ENCODE measurements around the gene LMAN2. TPM values are rescaled to one million over a fixed set of nuclear protein-coding genes. Genes with fewer than 3 reads are reported as not detected.

The LMAN2 gene
- total RNA-seq, 1 experiment from 2014 or later: 128 TPM

DNA sequence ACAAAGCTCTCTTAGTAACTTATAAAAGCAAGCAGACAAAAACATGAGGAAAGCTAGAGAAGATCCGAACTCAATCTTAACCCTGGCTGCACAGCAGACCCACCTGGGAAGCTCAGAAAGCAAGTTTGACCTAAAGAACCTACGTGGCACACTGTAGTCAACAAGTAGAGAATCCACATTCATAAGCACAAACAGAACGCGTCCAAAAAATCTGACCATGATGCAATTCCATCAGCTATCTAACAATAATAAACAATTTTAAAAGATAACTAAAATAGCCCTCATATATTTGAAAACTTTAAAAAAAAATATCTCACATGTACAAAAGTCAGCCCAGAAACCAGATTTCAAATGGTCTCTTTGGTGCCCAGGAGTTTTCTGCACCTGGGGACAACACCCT lies 4.6 kb downstream of the LMAN2 start (continued):
- no peak for TF ChIP-seq JUND (IDR thresholded peaks at IDR 0.05)
- TF ChIP-seq ELF1 (IDR thresholded peaks at IDR 0.05; ENCODE audit: borderline replicate concordance, low read depth): no peak
- TF ChIP-seq, protein P1, sequence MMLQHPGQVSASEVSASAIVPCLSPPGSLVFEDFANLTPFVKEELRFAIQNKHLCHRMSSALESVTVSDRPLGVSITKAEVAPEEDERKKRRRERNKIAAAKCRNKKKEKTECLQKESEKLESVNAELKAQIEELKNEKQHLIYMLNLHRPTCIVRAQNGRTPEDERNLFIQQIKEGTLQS (IDR thresholded peaks at IDR 0.05): no peak
- TF ChIP-seq, protein P2, sequence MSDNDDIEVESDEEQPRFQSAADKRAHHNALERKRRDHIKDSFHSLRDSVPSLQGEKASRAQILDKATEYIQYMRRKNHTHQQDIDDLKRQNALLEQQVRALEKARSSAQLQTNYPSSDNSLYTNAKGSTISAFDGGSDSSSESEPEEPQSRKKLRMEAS (IDR thresholded peaks at IDR 0.05): no peak
- no peak for TF ChIP-seq SIN3A (IDR thresholded peaks at IDR 0.05; ENCODE audit: low read depth)
- no peak for TF ChIP-seq RAD21 (IDR thresholded peaks at IDR 0.05; ENCODE audit: low read depth)

DNA sequence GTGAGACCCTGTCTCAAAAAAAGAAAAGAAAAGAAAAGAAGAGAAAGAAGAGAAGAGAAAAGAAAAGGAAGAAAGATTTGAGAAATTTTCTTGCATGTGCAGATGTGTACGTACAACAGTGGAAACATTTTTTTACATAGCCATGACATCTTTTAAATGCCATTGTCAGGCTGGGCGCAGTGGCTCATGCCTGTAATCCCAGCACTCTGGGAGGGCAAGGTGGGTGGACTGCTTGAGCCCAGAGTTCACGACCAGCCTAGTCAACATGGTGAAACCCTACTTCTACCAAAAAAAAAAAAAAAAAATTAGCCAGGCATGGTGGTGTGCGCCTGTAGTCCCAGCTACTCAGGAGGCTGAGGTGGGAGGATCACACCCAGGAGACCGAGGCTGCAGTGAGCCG lies 6.6 kb downstream of the LMAN2 start:
- Histone ChIP-seq H3K9ac (ENCODE audit: low read length) (no peak overlapping the region), H3K79me2 (ENCODE audit: insufficient read depth, low read length) (peaks cover 86% of the 10 kb centered on the region), H3K9me2 (ENCODE audit: insufficient read depth) (no peaks in the 10 kb centered on the region), H4K20me1 (ENCODE audit: insufficient read depth) (peaks cover 3% of the 10 kb centered on the region; the same call in 1 of the 2 replicates), H3K4me3 (replicated peaks in 1 of 2; ENCODE audit: low read depth in 1 of 2, low read length in 2 of 2) (no peak overlapping the region), H3K4me2 (ENCODE audit: low read length) (no peak overlapping the region), H3K27ac (ENCODE audit: low read depth, low read length) (no peak overlapping the region), H3K4me1 (ENCODE audit: control insufficient read depth in 1 of 2, insufficient read depth in 2 of 2, low read length in 2 of 2) (peaks cover under 1 to 3% of the 10 kb centered on the region in 2 experiments; a peak in 2 of 4 replicates), H3K9me3 (ENCODE audit: control insufficient read depth in 1 of 2, insufficient read depth in 1 of 2, low read depth in 1 of 2, low read length in 2 of 2) (no peaks in the 10 kb centered on the region), H3K27me3 (ENCODE audit: insufficient read depth, low read length) (no peaks in the 10 kb centered on the region), H2AFZ (ENCODE audit: low read depth, low read length, poor library complexity, severe bottlenecking) (no peak overlapping the region), H3K36me3 (ENCODE audit: control insufficient read depth in 1 of 2, insufficient read depth in 2 of 2, low read length in 2 of 2) (peaks cover 9 to 13% of the 10 kb centered on the region in 2 experiments; a peak in 3 of 4 replicates)
- TF ChIP-seq ZNF274 (IDR thresholded peaks at IDR 0.05; ENCODE audit: low read depth, low read length) (no peak), FOSL1 (IDR thresholded peaks at IDR 0.05; ENCODE audit: low read depth) (no peak), POLR2AphosphoS5 (IDR thresholded peaks at IDR 0.05; ENCODE audit: low read depth, low read length) (no peak), EGR1 (IDR thresholded peaks at IDR 0.05; ENCODE audit: low read depth) (no peak), SP1 (IDR thresholded peaks at IDR 0.05; ENCODE audit: low read depth) (no peak), TCF7L2 (IDR thresholded peaks at IDR 0.05; ENCODE audit: borderline replicate concordance, extremely low read depth, insufficient read depth, insufficient read length) (no peak), YY1 (IDR thresholded peaks at IDR 0.05; ENCODE audit: extremely low read depth, insufficient replicate concordance, low read depth, low read length) (no peak), EZH2 (IDR thresholded peaks at IDR 0.05) (no peak), ZFX (IDR thresholded peaks at IDR 0.05) (no peak), POLR2A (IDR thresholded peaks at IDR 0.05; ENCODE audit: borderline replicate concordance, extremely low read depth, insufficient read depth, insufficient read length) (no peak), JUND (IDR thresholded peaks at IDR 0.05) (no peak), CBX3 (IDR thresholded peaks at IDR 0.05; ENCODE audit: low read depth) (no peak), ELF1 (IDR thresholded peaks at IDR 0.05; ENCODE audit: borderline replicate concordance, low read depth) (no peak), CEBPB (IDR thresholded peaks at IDR 0.05; ENCODE audit: low read depth) (no peak), EZH2phosphoT487 (IDR thresholded peaks at IDR 0.05; ENCODE audit: borderline replicate concordance) (no peak)
- TF ChIP-seq, protein P2 (IDR thresholded peaks at IDR 0.05): no peak
- TF ChIP-seq, protein P3, sequence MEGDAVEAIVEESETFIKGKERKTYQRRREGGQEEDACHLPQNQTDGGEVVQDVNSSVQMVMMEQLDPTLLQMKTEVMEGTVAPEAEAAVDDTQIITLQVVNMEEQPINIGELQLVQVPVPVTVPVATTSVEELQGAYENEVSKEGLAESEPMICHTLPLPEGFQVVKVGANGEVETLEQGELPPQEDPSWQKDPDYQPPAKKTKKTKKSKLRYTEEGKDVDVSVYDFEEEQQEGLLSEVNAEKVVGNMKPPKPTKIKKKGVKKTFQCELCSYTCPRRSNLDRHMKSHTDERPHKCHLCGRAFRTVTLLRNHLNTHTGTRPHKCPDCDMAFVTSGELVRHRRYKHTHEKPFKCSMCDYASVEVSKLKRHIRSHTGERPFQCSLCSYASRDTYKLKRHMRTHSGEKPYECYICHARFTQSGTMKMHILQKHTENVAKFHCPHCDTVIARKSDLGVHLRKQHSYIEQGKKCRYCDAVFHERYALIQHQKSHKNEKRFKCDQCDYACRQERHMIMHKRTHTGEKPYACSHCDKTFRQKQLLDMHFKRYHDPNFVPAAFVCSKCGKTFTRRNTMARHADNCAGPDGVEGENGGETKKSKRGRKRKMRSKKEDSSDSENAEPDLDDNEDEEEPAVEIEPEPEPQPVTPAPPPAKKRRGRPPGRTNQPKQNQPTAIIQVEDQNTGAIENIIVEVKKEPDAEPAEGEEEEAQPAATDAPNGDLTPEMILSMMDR (IDR thresholded peaks at IDR 0.05 in 2 of 3, conservative IDR thresholded peaks at IDR 0.05 in 1 of 3; ENCODE audit: borderline replicate concordance in 1 of 3, insufficient read depth in 1 of 3, low read depth in 2 of 3, low read length in 2 of 3): no peak
- TF ChIP-seq, protein P4, sequence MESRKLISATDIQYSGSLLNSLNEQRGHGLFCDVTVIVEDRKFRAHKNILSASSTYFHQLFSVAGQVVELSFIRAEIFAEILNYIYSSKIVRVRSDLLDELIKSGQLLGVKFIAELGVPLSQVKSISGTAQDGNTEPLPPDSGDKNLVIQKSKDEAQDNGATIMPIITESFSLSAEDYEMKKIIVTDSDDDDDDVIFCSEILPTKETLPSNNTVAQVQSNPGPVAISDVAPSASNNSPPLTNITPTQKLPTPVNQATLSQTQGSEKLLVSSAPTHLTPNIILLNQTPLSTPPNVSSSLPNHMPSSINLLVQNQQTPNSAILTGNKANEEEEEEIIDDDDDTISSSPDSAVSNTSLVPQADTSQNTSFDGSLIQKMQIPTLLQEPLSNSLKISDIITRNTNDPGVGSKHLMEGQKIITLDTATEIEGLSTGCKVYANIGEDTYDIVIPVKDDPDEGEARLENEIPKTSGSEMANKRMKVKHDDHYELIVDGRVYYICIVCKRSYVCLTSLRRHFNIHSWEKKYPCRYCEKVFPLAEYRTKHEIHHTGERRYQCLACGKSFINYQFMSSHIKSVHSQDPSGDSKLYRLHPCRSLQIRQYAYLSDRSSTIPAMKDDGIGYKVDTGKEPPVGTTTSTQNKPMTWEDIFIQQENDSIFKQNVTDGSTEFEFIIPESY (IDR thresholded peaks at IDR 0.05; ENCODE audit: extremely low read depth, insufficient replicate concordance, low read length): no peak
- TF ChIP-seq, protein P1 (IDR thresholded peaks at IDR 0.05): no peak
- RAD21 ChIA-PET (ENCODE audit: low non-redundant PET in 1 of 2, low total read pairs in 2 of 2, uncharacterized antibody in 2 of 2, unreplicated experiment in 2 of 2): no interaction called here
- ATAC-seq (no peak), DNase-seq (ENCODE audit: low read depth, low spot score) (no peak)
- intact Hi-C loops (cut with micrococcal nuclease): no loop called here
- POLR2A ChIA-PET: interaction anchor here (1.6 kb wide), 1 partner anchor 18 kb away, joined by 3 read pairs; no protein-coding TSS in a partner anchor
- CTCF ChIA-PET: no interaction called here
- no TSS peak for BruUV-seq (replicated peaks)
